ENCODE results near the gene EIF4G1.

The EIF4G1 gene

GRCh38 chr3:184308744-184309143 is 5.7 kb upstream of the EIF4G1 start:
- no peak for DNase-seq

- no peak for DNase-seq
These were observed 2.8 kb upstream of the EIF4G1 start for GRCh38 chr3:184311633-184312032.

- DNase-seq: peak; percentile 2
These were observed 515 bp downstream of the EIF4G1 start for GRCh38 chr3:184314700-184315542.

GRCh38 chr3:184315543-184315867 is 1.1 kb downstream of the EIF4G1 start:
- no peak for DNase-seq

GRCh38 chr3:184315871-184316661 is 1.7 kb downstream of the EIF4G1 start:
- DNase-seq: no peak

- DNase-seq: no peak
These were observed 2.4 kb downstream of the EIF4G1 start for GRCh38 chr3:184316792-184317191.

- DNase-seq: no peak
These were observed 2.8 kb downstream of the EIF4G1 start for GRCh38 chr3:184317201-184317600.

- DNase-seq: no peak
These were observed 5.7 kb downstream of the EIF4G1 start for GRCh38 chr3:184320104-184320445.

GRCh38 chr3:184321666-184322065 is 7.3 kb downstream of the EIF4G1 start:
- no peak for DNase-seq

- no peak for DNase-seq
These were observed 8.5 kb downstream of the EIF4G1 start for GRCh38 chr3:184322731-184323487.

- DNase-seq: no peak
These were observed 9.3 kb downstream of the EIF4G1 start for GRCh38 chr3:184323696-184324095.

- no peak for DNase-seq
These were observed 10.9 kb downstream of the EIF4G1 start for GRCh38 chr3:184325269-184325668.

GRCh38 chr3:184325715-184326369 is 11.4 kb downstream of the EIF4G1 start:
- DNase-seq: no peak

- DNase-seq: no peak
These were observed 12.8 kb downstream of the EIF4G1 start for GRCh38 chr3:184327171-184327570.

- DNase-seq: no peak
These were observed 14.1 kb downstream of the EIF4G1 start for GRCh38 chr3:184328516-184328915.

- DNase-seq: no peak
These were observed 18.1 kb downstream of the EIF4G1 start for GRCh38 chr3:184332370-184333090.

- no peak for DNase-seq
These were observed 18.8 kb downstream of the EIF4G1 start for GRCh38 chr3:184333190-184333589.

- DNase-seq: no peak
These were observed 19.3 kb downstream of the EIF4G1 start for GRCh38 chr3:184333700-184334099.

- DNase-seq: no peak
These were observed 20.2 kb downstream of the EIF4G1 start for GRCh38 chr3:184334470-184335158.

- no peak for DNase-seq
These were observed 20.9 kb downstream of the EIF4G1 start for GRCh38 chr3:184335291-184335660.

GRCh38 chr3:184335661-184336546 is 21.5 kb downstream of the EIF4G1 start:
- peak; percentile 41 for DNase-seq

Measured in NCI-H748 treated with DMSO at 0.1 percent for 48 hours (cell line).